ENCODE results near the gene TEX26.

The TEX26 gene

DNA sequence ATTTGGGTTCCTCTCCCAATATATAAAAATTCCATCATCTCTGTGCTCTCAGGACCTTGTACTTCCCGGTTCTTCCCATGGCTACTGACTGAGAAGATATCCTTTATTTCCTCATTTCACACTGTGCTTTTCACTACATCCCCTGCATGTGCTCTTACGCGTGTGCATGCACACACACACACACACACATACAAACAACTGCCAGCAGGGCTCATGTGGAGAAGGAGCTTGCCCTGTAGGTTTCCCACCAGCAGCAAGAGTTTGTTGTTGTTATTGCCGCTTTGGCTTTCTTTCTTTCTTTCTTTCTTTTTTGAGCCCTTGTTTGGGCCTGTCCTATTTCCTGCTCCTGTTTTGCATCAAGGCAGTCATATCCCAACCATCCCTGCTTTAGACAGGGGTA lies 43.6 kb downstream of the TEX26 start:
- no peak for DNase-seq

GRCh38 chr13:30978981-30979956 lies 46.8 kb downstream of the TEX26 start:
- DNase-seq = peak in 14 of 56 donors; percentile 3 to 58 (median 9)

- no peak for DNase-seq
Measured at GRCh38 chr13:30982506-30982905, 50.0 kb downstream of the TEX26 start.

DNA sequence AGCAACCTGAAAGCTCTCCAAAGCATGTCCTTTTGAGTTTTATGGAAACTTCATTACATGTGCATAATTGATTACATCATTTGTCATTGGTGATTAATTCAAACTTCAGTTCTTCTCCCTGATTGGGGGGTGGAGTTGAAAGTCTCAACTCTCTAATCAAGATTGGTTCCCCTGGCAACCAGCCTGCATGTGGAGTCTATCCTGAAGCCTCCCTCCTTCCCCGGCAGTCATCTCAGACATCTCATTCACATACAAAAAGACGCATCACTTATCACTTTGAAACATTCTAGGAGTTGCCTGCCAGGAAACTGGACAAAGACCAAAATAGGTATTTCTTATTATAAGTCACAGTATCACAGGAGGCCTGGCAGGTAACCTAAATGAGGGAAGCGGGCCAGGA lies 50.5 kb downstream of the TEX26 start:
- DNase-seq = no peak

GRCh38 chr13:30983431-30983830 lies 51.0 kb downstream of the TEX26 start:
- no peak for DNase-seq

DNA sequence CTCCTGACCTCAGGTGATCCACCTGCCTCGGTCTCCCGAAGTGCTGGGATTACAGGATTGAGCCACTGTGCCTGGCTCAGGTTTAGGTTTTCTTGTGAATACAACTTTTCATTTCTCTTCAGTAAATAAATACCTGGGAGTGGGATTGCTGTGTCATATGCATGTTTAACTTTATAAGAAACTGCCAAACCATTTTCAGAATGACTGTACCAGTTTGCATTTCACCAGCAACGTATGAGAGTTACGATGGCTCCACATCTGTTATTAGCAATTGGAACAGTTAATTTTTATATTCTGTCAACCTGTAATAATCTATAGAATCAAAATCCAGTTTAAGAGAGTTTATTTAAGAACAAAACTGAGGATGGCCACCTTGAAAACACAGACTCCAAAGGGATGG lies 52.2 kb downstream of the TEX26 start:
- no peak for DNase-seq

GRCh38 chr13:30985637-30986205 lies 53.3 kb downstream of the TEX26 start:
- DNase-seq = no peak

DNA sequence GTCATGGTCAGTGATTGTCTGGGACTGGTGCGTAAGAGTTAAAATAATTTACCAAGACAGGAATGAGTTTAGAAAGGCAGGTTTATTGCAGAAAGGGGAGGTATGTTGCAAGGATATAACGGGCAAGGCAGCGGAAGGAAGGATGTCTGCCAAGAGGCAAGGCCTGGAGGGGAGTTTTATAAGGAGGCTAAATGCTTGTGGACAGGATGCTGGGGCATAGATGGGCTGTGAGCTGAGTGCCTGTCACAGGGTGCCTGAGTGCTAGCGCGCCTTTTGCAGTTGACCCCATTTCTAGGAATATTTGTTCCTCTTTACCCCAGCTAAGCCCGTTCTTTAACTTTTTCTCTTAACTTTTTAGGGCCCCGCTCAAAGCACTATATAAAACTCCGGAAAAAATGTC lies 58.7 kb downstream of the TEX26 start:
- DNase-seq = no peak

DNA sequence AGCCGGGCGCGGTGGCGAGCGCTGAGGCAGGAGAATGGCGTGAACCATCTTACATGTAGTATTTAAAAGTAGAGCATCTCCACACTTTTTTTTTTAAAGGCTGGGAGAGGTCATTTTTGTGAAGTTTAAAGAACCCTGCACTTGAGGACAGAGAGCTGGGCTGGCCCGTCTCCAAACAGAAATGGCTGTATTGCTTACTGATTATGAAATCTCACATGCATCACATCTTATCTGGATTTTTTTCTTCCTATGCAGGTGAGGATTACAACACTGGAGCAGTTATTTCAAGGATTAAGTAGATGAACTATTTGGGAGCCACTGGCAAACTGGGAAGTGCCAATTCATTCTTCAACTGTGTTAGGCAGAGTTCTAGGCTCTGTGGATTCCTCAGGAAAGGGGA lies 59.5 kb downstream of the TEX26 start:
- DNase-seq = no peak

DNA sequence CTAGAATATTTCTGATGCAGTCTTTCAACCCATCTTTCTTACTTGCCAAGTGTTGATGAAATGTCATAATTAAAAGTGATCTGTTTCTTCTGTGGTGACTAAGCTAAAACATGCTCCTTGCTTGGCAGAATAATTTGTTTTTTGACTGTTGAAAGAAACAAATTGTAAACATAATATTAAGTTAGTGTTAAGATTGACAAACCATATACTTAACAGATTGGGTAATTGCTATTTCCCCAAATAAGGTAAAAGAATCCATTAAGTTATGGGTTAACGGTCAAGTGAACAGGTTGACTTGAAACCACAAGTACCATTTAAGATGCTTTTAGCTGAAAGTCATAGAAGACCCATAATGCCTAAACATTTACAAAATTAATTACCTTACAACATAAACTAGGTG lies 62.9 kb downstream of the TEX26 start:
- no peak for DNase-seq

GRCh38 chr13:30997697-30998096 lies 65.2 kb downstream of the TEX26 start:
- no peak for DNase-seq

GRCh38 chr13:30998136-30999088 lies 66.0 kb downstream of the TEX26 start:
- peak in 29 of 56 donors; percentile 4 to 64 (median 24) for DNase-seq

DNA sequence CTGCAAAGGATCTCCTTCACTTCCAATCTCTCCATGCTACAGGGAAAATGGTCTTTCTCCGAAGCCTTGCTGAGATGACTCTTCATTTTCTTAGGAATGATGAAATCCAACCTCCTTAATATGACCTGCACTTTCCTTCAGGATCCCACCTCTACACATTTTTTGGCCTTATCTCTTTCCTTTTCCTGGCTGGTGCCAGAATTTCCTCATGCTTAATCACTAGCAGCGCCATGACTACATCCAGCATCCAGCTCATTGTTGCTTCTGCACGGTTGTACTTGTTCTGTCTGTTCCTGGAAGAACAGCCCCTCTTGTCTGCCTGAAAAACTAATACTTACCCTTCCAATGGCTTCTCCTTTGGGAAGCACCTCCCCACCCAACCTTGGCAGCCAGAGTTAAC lies 68.4 kb downstream of the TEX26 start:
- no peak for DNase-seq

- DNase-seq = no peak
Measured at GRCh38 chr13:31001647-31002046, 69.2 kb downstream of the TEX26 start.

DNA sequence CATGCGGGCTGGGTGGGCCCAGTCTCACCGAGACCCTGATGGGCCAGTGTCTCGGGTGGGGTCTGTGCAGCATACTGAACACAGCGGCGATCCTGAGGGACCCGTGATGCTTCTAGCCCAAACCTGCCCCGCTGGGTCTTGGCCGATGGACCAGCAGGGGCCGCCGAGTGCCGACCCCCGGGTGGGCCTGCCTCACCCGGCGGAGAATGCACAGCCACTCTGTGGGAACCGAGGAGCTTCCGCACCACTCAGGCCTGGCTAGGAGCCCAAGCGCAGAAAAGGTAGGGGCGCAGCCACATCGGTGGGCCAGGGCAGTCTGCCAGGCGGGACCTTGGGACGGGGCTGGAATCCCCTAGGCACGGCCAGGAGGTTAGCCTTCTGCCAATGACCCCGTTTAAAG lies 72.6 kb downstream of the TEX26 start:
- no peak for DNase-seq

- peak in 7 of 56 donors; percentile 10 to 26 (median 13) for DNase-seq
Measured at GRCh38 chr13:31007417-31007816, 75.0 kb downstream of the TEX26 start.

GRCh38 chr13:31008400-31009115 lies 76.1 kb downstream of the TEX26 start:
- no peak for DNase-seq

GRCh38 chr13:31009166-31009565 lies 76.7 kb downstream of the TEX26 start:
- DNase-seq = no peak

- DNase-seq = no peak
Measured at GRCh38 chr13:31010296-31010695, 77.8 kb downstream of the TEX26 start.

GRCh38 chr13:31011193-31011860 lies 78.9 kb downstream of the TEX26 start:
- no peak for DNase-seq

All from amygdala (tissue), 56 donors.